SU-DHL-6 (cell line): Measurements from ENCODE around the gene FOXN3.

Experiments
- EZH2phosphoT487 ChIP-seq: fragments of 200-600 bp; sonication (generic), shearing (Covaris generic); conservative IDR thresholded peaks from 2 replicates; pipeline ENCODE4 v1.6.1; 2018; ENCODE audit warnings: mild to moderate bottlenecking, antibody characterized with exemption, low read length, moderate library complexity, mixed read lengths
- TF ChIP-seq, protein P1 (sequence below): fragments of 200-600 bp; sonication (generic); IDR thresholded peaks from one replicate; pipeline ENCODE4 v1.5.1; 2017; ENCODE audit warnings: antibody characterized with exemption, mild to moderate bottlenecking, low read length, moderate library complexity; ENCODE audit not compliant: insufficient read depth, poor library complexity, severe bottlenecking

DNA sequence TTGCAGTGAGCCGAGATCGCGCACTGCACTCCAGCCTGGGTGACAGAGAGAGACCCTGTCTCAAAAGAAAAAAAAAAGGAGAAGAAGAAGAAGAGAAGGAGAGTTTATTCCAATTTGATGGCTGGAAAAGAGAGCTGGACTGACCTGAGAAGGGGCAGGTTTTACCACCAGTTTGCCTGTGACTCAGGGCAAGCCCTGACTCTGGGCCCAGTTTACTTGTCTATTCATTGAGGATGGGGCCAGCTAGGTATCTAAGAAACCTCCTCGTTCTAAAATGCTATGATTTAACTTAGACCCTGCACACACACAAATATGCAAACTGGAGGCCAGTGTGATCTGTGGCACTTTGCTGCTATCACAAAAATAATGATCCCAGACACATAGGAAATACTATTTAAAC, 155.0 kb downstream of the FOXN3 start:
- TF ChIP-seq, protein P1, sequence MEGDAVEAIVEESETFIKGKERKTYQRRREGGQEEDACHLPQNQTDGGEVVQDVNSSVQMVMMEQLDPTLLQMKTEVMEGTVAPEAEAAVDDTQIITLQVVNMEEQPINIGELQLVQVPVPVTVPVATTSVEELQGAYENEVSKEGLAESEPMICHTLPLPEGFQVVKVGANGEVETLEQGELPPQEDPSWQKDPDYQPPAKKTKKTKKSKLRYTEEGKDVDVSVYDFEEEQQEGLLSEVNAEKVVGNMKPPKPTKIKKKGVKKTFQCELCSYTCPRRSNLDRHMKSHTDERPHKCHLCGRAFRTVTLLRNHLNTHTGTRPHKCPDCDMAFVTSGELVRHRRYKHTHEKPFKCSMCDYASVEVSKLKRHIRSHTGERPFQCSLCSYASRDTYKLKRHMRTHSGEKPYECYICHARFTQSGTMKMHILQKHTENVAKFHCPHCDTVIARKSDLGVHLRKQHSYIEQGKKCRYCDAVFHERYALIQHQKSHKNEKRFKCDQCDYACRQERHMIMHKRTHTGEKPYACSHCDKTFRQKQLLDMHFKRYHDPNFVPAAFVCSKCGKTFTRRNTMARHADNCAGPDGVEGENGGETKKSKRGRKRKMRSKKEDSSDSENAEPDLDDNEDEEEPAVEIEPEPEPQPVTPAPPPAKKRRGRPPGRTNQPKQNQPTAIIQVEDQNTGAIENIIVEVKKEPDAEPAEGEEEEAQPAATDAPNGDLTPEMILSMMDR: no peak
- no peak for TF ChIP-seq EZH2phosphoT487
